HG03139 (cell line): ENCODE results near the gene ADAT3.

Source experiments
- ATAC-seq: cut with Tn5 transposase; IDR thresholded peaks from one replicate; pipeline ENCODE4 v1.9.1; 2021; ENCODE audit not compliant: unreplicated experiment

ADAT3 gene

DNA sequence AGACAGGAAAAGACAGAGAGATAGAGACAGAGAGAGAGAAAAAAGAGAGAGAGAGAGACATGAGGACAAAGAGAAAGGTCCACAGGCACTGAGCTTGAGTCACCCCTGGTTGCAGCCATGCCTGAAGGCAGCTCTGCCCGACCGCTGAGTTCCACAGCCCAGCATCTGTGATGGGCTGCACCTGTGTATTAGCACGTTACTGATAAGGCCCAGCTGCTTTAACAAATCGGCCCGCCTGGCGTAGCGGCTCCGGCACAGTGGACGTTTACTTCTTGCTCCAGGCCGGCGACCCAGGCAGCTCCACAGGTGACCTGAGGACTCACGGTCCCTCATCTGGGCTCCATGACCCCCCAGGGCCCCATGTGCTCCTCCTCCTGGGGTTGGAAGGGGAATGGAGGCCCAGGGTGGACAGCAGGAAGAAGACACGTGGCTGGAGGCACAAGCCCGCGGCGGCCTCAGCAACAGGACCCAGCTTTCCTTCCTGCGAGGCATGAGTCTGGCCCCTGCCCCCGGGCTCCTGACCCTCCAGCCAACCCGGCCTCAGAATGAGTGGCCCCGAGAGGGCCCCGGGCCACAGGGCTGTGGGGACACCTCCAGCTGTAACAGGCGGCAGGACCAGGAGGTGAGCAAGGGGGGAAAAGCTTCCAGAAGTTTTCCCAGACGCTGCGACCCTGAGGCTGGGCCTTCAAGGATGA lies 31.9 kb downstream of the ADAT3 start:
- ATAC-seq = no peak

DNA sequence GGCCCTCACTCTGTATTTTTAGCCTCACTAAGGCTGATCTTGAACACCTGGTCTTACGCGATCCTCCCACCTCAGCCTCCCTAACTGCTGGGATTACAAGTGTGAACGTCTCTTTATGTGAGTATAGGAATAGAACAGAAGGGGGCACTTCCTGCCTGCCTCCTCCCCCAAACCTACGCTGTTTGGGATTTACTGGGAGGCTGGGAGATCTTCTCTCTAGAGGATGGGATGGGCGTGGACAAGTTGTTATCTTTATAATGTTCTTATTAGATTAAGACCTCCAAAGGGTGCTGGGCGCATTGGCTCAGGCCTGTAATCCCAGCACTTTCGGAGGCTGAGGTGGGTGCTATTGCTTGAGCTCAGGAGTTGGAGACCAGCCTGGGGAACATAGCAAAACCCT lies 32.9 kb downstream of the ADAT3 start:
- no peak for ATAC-seq

- no peak for ATAC-seq
Measured at GRCh38 chr19:1941146-1942077, 36.2 kb downstream of the ADAT3 start, which contains the start of gene CSNK1G2. Gene CSNK1G2, plus strand, starts transcription at chr19:1941172. Its CDS starts 28,601 bp downstream, at chr19:1969773.

- ATAC-seq = no peak
Measured at GRCh38 chr19:1942078-1942933, 37.1 kb downstream of the ADAT3 start.

- ATAC-seq = no peak
Measured at GRCh38 chr19:1942934-1943555, 37.8 kb downstream of the ADAT3 start.

- ATAC-seq = no peak
Measured at GRCh38 chr19:1943661-1944087, 38.5 kb downstream of the ADAT3 start.

DNA sequence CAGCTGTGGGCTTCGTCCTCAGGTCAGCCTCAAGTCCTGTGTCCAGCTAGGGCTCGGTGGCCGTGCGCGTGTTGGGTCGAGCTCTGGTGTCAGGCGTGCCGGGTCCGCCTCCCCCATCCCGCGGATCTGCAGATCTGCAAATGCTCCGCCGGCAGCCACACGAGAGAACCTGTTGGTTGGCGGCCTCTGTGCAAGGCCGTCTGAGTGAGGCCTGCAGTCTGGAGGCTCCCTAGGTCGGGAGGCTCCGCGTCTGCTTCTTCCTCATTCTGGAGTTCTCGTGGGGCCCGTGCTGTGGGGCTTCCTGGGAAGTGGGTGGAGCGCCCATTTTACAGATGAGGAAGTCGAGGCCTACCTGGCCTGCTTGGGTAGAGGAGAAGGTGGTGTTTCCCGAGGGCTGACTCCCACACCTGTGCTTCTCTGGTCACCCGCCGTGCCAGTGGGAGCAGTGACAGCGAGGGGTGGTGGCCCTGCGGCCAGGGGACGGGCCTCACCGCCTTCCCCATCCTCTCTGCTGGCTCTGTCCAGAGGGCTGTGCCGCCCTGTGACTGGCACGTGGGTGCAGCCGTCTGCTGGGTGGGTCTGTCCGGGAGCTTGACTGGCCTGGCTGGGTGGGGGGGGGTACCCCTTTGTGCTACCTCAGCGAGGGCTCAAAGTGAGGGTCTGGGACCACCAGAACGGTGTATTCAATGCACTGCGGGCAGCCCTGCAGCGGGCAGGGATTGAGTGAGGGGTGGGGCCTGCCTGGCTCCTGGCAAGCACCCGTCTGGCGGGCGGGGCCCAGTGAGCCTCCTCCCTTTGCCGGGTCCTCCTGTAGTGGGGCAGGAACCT lies 39.1 kb downstream of the ADAT3 start:
- ATAC-seq = no peak

- ATAC-seq = no peak
Measured at GRCh38 chr19:1944916-1945561, 39.8 kb downstream of the ADAT3 start.

DNA sequence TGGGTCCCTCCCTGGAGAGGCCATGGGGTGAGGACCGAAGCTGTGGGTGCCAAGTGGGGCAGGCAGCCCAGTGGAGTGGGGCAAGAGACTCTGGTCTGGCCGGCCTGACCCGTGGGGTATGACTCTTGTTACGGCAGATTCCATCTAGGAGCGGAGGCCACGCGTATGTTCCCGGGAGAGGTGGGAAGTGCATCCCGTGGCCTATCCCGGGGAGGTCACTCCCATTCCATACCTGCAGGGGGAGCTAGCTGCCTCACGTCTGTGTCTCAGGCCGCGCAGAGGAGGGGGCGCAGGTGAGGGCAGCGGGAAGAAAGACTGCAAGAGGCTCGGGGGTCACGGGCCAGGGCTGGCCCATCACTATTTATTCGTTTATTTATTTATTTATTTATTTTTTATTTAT lies 40.7 kb downstream of the ADAT3 start:
- ATAC-seq = no peak

DNA sequence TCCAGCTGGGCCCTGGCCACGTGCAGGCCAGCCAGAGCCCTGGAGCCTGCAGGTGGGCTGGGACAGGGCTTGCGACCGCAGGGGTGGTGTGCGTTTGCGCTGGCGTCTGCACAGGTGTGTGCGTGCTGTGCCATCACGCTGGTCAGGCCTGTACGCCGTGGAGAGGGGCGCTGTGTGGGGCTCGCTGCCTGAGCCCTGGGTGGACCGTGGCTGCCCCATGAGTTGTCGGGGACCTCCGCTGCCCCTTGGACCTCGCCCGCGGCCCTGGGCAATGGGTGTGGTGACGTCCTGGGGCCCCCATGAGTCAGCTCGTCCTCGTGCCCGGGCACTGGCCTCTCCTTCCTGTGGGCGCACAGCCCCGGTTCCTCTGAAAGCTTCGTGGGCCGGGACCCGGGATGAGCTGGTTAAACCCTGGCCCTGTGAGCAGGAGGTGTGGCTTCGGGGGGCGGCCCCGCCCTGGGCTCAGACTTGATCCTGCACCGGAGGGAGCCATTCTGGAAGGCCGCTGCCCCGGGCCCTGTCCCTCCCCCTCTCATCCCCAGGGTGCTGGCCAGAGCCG lies 42.5 kb downstream of the ADAT3 start:
- ATAC-seq = no peak

DNA sequence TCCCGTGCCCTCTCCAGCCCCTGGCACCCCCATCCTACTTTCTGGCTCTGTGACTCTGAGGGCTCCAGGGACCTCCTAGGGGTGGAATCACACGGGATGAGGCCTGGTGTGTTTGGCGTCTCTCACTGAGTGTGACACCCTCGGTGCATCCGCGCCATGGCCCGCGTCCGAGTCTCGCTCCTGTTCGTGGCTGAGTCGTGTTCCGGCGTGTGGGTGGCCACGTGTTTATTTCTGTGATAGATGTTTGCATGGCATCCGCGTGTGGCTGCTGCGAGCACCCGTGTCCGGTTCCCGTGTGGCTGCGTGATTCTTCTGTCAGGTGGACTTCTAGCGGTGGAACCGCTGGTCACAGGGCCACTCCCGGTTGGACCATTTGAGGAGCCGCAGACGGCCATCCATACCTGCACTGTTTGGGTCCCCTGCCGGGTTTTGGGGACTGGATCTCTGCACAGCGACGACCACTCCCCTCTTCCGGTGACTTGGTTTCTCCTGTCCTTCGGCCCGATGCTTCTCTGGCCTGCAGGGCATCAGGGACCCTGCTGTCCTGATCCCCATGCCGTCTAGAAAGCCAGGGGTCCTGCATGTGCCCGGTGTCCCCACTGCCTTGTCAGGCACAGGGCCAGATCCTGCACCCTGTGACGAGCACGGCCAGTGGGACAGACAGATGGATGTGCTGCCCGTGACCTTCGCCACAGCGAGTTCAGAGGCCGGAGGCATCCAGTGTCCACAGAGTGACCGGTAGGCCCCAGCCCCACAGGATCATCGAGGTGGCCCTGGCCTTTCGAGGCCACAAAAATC lies 44.3 kb downstream of the ADAT3 start:
- ATAC-seq = no peak

DNA sequence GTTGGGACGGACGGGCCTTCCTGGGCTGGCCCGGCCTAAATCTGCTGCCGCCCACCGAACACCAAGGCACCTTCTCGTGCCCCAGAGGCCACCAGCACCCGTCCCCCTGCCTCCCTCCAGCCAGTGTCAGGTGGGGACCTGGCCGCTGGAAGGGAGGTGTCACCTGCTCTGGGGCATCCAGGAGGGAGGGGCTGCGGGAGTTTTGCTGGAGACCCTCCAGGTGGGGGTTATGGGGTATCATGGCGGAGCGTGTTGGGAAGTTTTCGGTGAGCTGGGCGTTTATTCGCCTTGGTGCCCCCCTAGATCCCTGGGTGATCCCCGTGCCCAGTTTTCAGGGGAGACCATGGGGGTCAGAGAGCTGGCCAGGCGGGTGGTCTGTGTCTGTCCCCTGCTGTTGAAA lies 45.4 kb downstream of the ADAT3 start:
- ATAC-seq = no peak

DNA sequence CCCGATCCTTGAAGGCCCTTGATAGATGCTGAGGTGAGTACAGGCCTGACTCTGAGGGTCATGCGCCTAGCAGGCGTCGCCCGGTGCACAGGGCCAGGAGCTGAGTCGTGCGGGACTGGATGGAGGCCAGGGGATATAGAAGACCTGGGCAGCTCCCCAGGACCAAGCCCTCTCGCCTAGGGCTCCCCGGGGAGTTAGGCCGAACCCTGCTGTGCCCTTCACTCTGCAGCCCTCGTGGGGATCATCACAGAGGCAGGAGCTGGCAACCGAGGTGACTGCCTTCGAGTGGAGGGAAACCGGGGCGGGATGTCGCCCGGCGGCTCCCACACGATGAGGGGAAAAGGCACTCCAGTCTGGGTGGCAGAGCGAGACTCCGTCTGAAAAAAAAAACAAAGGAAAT lies 47.4 kb downstream of the ADAT3 start:
- no peak for ATAC-seq

- ATAC-seq = no peak
Measured at GRCh38 chr19:1953037-1953436, 47.8 kb downstream of the ADAT3 start.

DNA sequence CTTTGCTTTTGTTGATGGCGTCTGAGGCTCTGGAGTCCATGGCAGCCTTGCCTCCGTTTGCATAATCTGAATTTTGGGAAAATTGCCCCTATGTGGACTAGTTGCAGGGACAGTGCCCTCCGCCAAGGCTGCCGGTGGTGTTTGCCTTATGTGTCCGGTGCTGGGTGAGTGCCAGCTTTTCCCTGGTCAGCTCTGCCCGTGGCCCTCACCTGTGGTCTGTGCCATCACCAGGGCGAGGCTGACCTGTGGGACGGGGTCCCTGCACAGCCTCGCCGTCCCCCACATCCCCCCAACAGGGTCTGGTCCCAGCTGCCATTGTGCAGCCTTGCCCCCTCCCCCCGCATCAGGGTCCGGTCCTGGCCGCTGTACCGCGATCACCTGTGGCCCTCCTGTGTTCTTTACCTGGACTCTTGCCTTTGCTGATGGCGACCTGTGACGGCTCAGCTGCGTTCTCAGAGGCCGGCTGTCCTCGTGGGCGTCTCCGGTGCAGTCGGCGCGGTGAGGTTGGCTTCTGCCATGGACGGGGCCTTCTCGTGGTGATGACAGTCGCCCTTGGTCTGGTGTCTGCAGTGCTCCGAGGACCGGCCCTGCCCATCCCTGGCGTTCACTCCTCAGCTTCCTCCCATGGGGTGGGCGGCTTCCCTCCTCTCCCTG lies 48.4 kb downstream of the ADAT3 start:
- ATAC-seq = no peak

DNA sequence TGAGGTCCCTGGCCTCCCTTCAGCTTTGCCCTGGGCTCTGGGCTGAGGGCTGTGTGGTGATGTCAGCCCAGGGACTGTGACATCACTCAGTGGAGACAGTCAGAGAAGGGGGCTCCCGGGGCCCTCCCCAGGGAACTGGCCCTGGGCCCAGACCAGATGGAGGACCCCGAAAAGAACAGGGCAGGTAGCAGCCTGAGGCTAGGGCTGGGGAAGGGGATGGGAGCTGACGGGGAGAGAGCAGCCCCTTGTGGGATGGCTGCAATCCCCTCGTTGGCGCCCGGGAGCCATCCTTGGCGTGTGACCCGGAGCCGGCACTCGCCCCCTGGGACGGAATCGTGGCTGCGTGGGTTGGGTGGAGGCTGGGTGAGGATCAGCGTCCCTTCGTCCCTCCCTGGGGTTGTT lies 49.3 kb downstream of the ADAT3 start:
- ATAC-seq = no peak

- ATAC-seq = no peak
Measured at GRCh38 chr19:1955171-1956121, 50.2 kb downstream of the ADAT3 start.
